Effector memory CD4-positive, alpha-beta T cell (primary cell): ENCODE results near the gene PRAME.
"Not testable (repeated sequence)": the region's sequence is repeated elsewhere in the genome, so short reads cannot be mapped to it uniquely, and the experiment has no call there.

ENCODE experiments used
- DNase-seq, 3 donors: peaks; one replicate each; pipeline ENCODE4 v3.0.0-alpha.2; 2020
- H3K27ac ChIP-seq: 2 replicates; pipeline ENCODE4 v1.7.0; 2013; ENCODE audit warnings: mild to moderate bottlenecking, low read length, moderate library complexity; ENCODE audit not compliant: insufficient read depth, poor library complexity, severe bottlenecking
- H3K27me3 ChIP-seq: replicated peaks from 2 replicates; pipeline ENCODE4 v1.7.0; 2013; ENCODE audit warnings: mild to moderate bottlenecking, low read length; ENCODE audit not compliant: insufficient read depth, control insufficient read depth, poor library complexity, severe bottlenecking
- H3K36me3 ChIP-seq: 2 replicates; pipeline ENCODE4 v1.7.0; 2013; ENCODE audit warnings: mild to moderate bottlenecking, low read length, moderate library complexity; ENCODE audit not compliant: control insufficient read depth, insufficient read depth
- H3K4me1 ChIP-seq: 2 replicates; pipeline ENCODE4 v1.7.0; 2013; ENCODE audit warnings: low read length, mild to moderate bottlenecking; ENCODE audit not compliant: control insufficient read depth, insufficient read depth, poor library complexity, severe bottlenecking
- H3K4me3 ChIP-seq: 2 replicates; pipeline ENCODE4 v1.7.0; 2013; ENCODE audit warnings: low read length, low read depth, mild to moderate bottlenecking; ENCODE audit not compliant: insufficient read depth, poor library complexity, severe bottlenecking
- H3K9me3 ChIP-seq: 2 replicates; pipeline ENCODE4 v1.7.0; 2013; ENCODE audit warnings: mild to moderate bottlenecking, low read length, moderate library complexity; ENCODE audit not compliant: control insufficient read depth

PRAME gene

DNA sequence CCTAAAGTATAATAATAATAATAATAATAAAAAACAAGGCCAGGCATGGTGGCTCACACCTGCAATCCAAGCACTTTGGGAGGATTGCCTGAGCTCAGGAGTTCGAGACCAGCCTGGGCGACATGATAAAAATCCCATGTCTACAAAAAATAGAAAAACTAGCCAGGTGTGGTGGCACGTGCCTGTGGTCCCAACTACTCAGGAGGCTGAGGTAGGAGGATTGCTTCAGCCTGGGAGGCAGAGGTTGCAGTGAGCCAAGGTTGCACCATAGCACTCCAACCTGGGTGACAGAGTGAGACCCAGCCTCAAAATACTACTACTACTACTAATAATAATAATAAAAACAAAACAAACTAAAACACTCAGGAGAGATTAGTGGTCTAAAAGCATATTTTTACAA lies 23.4 kb downstream of the PRAME start:
- no peak for DNase-seq
- H3K27me3 ChIP-seq, result no peaks in the 10 kb centered on the region
- H3K4me3 ChIP-seq, result no peak overlapping the region
- no peak overlapping the region for H3K27ac ChIP-seq
- H3K9me3 ChIP-seq, result no peaks in the 10 kb centered on the region
- H3K36me3 ChIP-seq, result no peaks in the 10 kb centered on the region
- H3K4me1 ChIP-seq, result no peaks in the 10 kb centered on the region

DNA sequence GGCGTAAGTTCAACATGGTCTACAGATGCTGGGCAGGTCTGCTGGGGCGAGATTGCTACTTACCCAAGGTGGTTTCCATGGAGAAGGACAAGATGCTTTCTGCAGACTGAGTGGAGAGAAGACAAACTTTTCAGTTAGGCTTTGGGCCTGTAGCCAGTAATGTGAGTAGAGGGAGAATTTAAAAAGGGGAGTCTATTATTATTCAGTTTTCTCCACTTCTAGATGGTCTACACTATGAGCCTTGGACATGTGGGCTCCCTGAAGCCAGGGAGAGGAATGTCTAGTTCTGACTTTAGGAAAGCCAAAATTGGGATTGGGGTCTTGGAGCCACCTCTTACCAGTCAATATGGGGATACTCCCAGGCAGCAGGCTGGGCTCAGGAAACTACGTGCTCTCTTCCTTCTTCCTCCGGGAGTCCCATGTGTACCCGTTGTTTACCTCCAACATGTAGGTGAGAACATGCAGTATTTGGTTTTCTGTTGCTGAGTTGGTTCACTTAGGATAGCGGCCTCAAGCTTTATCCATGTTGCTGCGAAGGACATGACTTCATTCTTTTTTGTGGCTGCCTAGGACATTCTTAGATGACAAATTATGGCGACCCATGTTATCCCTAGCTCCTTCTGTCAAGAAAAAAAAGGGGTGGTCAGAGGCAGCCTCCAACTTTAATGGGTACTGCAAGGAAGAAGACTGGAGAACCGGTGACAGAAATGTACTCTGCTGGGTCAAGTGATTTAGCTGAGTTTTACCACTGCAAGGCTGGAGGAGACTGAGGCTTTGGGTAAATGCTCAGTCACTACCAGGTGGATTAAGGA lies 24.3 kb downstream of the PRAME start:
- no peak for DNase-seq
- H3K27ac ChIP-seq, result no peak overlapping the region
- no peak overlapping the region for H3K4me3 ChIP-seq
- no peaks in the 10 kb centered on the region for H3K4me1 ChIP-seq
- H3K36me3 ChIP-seq, result no peaks in the 10 kb centered on the region
- H3K27me3 ChIP-seq, result no peaks in the 10 kb centered on the region
- H3K9me3 ChIP-seq, result no peaks in the 10 kb centered on the region

DNA sequence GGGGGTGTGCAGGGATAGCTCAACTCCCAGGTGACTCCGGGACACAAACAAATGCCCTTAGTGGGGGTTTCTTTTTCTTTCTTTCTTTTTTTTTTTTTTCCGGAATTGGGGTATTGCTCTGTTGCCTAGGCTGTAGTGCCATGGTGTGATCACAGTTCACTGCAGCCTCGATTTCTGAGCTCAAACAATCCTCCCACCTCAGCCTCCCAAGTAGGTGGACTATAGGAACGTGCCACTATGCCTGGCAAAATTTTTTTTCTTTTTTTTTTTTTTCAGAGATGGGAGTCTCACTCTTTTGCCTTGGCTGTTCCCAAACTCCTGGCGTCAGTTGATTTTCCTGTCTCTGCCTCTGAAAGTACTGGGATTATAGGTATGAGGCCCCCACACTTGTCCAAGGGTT lies 25.2 kb downstream of the PRAME start:
- no peak overlapping the region for H3K27ac ChIP-seq
- no peaks in the 10 kb centered on the region for H3K4me1 ChIP-seq
- no peaks in the 10 kb centered on the region for H3K36me3 ChIP-seq
- H3K4me3 ChIP-seq, result no peak overlapping the region
- no peaks in the 10 kb centered on the region for H3K27me3 ChIP-seq
- no peaks in the 10 kb centered on the region for H3K9me3 ChIP-seq
- DNase-seq, result no peak

DNA sequence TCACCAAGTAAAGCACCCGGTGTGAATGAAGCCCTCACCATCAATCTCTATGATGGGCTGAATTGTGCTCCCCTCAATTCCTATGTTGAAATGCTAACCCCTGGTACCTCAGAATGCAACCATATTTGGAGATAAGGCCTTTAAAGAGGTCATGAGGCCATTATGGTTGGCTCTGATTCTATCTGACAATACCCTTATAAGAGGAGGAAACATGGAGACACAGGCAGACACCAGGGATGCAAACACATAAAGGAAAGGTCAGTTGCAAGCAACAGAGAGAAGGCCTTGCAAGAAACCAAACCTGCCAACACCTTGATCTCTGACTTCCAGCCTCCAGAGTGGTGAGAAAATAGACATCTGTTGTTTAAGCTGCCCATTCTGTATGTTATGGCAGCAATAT lies 25.6 kb downstream of the PRAME start:
- DNase-seq, result no peak
- H3K27me3 ChIP-seq, result no peaks in the 10 kb centered on the region
- H3K27ac ChIP-seq, result no peak overlapping the region
- H3K9me3 ChIP-seq, result no peaks in the 10 kb centered on the region
- no peak overlapping the region for H3K4me3 ChIP-seq
- H3K4me1 ChIP-seq, result no peaks in the 10 kb centered on the region
- H3K36me3 ChIP-seq, result no peaks in the 10 kb centered on the region

DNA sequence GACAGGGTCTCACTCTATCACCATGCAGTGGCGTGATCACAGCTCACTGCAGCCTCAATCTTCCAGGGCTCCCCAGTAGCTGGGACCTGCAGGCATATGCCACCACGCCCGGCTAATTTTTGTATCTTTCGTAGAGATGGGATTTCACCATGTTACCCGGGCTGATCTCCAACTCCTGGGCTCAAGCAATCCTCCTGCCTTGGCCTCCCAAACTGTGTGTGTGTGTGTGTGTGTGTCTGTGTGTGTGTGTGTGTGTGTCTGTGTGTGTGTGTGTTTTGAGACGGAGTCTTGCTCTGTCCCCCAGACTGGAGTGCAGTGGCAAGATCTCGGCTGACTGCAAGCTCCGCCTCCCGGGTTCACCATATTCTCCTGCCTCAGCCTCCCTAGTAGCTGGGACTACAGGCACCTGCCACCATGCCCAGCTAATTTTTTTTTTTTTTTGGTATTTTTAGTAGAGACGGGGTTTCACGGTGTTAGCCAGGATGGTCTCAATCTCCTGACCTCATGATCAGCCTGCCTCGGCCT lies 26.5 kb downstream of the PRAME start:
- H3K4me3 ChIP-seq, H3K27me3 ChIP-seq, H3K9me3 ChIP-seq, H3K36me3 ChIP-seq, H3K4me1 ChIP-seq, DNase-seq, H3K27ac ChIP-seq: not testable (repeated sequence)

DNA sequence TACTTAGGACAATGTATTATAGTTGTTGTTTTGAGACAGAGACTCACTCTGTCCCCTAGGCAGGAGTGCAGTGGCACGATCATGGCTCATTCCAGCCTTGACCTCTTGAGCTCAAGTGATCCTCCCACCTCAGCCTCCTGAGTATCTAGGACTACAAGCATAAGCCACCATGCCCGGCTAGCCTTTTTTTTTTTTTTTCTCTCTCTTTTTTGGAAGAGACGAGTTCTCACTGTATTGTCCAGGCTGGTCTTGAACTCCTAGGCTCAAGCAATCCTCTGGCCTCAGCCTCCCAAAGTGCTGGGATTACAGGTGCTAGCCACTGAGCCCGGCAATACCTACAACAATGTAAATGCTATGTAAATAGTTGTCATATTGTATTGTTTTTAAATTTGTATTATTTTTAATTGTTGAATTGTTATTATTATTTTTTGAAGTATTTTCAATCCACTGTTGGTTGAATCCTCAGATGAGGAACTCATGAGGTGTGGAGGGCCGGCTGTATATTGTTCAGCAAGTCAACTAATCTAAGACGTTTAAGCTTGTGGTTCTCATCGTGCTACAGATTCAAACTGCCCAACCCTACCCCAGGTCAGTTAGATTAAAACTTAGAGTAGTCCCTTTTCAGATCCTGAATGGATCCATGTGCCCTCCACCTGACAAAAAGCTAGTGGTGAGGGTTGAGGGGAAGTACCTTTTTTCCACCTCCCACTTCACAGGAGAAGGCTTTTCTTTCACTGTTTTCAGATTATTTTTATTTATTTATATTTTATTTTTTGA lies 27.1 kb downstream of the PRAME start:
- Histone ChIP-seq H3K36me3 (no peaks in the 10 kb centered on the region), H3K27me3 (no peaks in the 10 kb centered on the region), H3K4me3 (no peak overlapping the region), H3K4me1 (no peaks in the 10 kb centered on the region), H3K9me3 (no peaks in the 10 kb centered on the region), H3K27ac (no peak overlapping the region)
- no peak for DNase-seq

DNA sequence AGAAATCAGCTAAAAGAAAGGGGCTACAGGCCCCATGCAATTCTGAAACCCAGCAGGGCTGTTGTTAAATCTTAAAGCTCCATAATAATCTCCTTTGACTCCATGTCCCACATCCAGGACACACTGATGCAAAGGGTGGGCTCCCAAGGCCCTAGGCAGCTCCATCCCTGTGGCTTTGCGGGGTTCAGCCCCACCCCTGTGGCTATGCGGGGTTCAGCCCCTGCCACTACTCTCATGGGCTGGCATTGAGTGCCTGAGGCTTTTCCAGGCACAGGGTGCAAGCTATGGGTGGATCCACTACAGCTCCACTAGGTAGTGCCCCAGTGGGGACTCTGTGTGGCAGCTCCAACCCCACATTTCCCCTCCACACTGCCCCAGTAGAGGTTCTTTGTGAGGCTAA lies 30.3 kb downstream of the PRAME start:
- Histone ChIP-seq H3K4me1 (no peaks in the 10 kb centered on the region), H3K9me3 (no peaks in the 10 kb centered on the region), H3K27me3 (no peaks in the 10 kb centered on the region), H3K4me3 (no peak overlapping the region), H3K27ac (no peak overlapping the region), H3K36me3 (no peaks in the 10 kb centered on the region)
- no peak for DNase-seq

DNA sequence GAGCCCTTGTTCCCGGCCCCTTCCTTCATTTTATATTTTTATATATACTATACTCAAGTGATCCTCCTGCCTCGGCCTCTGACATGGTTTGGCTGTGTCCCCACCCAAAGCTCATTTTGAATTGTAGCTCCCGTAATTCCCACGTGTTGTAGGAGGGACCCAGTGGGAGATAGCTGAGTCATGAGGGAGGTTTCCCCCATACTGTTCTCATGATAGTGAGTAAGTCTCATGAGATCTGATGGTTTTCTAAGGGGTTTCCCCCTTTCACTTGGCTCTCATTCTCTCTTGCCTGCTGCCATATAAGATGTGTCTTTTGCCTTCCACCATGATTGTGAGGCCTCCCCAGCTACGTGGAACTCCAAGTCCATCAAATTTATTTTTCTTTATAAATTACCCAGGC lies 31.8 kb downstream of the PRAME start:
- H3K4me1 ChIP-seq, result no peaks in the 10 kb centered on the region
- DNase-seq, result no peak
- no peaks in the 10 kb centered on the region for H3K27me3 ChIP-seq

DNA sequence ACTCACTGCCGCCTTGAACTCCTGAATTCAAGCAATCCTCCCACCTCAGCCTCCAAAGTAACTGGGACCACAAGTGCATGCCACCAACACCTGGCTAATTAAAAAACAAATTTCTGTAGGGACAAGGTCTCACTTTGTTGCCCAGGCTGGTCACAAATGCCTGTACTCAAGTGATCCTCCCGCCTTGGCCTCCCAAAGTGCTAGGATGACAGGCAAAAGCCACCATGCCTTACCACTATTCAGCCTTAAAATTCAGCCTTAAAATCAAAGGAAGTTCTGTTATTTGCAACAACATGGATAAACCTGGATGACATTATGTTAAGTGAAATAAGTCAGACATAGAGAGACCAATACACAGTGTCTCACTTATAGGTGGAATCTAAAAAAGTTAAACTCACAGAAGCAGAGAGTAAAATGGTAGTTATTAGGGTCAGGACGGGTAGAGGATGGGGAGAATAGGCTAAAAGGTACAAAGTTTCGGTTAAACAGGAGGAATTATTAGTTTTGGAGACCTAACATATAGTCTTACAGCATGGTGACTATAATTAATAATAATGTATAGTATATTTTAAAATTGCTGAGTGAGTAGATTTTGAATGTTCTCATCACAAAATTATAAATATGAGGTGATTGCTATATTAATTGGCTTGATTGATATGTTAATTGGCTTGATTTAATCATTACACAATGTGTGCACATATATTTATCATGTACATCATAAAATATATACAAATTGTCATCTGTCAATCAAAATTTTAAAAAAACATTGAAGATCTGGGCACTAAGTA lies 32.7 kb downstream of the PRAME start:
- Histone ChIP-seq H3K27me3 (no peaks in the 10 kb centered on the region), H3K27ac (no peak overlapping the region), H3K36me3 (no peaks in the 10 kb centered on the region), H3K4me3 (no peak overlapping the region), H3K9me3 (no peaks in the 10 kb centered on the region), H3K4me1 (no peaks in the 10 kb centered on the region)
- no peak for DNase-seq

More for the DNA sequence above, 31.8 kb downstream of the PRAME start:
- H3K4me3 ChIP-seq, result no peak overlapping the region
- no peaks in the 10 kb centered on the region for H3K9me3 ChIP-seq
- H3K27ac ChIP-seq, result no peak overlapping the region
- no peaks in the 10 kb centered on the region for H3K36me3 ChIP-seq
